Skeletal muscle cell (primary cell): ENCODE data around the gene ACADM.
"Not testable (repeated sequence)": the region's sequence is repeated elsewhere in the genome, so short reads cannot be mapped to it uniquely, and the experiment has no call there.

Experiments used
- DNase-seq: peaks from one replicate; pipeline ENCODE4 v3.0.0-alpha.2; 2010; ENCODE audit warnings: low read depth
- H3K4me3 ChIP-seq: 2 replicates; pipeline ENCODE4 v1.5.1; 2011; ENCODE audit warnings: low read depth, mild to moderate bottlenecking, control low read depth, low read length, moderate library complexity

ACADM gene

GRCh38 chr1:75724472-75725022 lies at the start of gene ACADM:
TSS of gene ACADM (plus strand) at chr1:75724709. CDS start at chr1:75724788, 79 bp downstream.
- H3K4me3 ChIP-seq, result peak within 1 kb of the TSS; percentile 73
- DNase-seq, result peak; percentile 17

DNA sequence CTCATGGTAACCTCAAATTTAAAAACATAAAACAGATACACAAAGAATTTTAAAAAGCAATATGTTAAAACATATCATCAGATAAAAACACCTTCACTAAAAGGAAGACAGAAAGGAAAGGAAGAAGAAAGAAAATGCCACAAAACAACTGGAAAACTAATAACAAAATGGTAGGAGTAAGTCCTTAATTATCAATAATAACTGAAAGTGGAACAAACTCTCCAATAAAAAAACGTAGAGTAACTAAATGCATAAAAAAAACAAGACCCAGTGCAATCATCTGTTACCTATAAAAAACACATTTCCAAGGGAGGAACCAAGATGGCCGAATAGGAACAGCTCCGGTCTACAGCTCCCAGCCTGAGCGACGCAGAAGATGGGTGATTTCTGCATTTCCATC lies 47.1 kb upstream of the ACADM start:
- no peak for DNase-seq
- H3K4me3 ChIP-seq, result no peak overlapping the region

GRCh38 chr1:75677964-75678363 lies 46.5 kb upstream of the ACADM start:
- not testable (repeated sequence) for H3K4me3 ChIP-seq, DNase-seq

DNA sequence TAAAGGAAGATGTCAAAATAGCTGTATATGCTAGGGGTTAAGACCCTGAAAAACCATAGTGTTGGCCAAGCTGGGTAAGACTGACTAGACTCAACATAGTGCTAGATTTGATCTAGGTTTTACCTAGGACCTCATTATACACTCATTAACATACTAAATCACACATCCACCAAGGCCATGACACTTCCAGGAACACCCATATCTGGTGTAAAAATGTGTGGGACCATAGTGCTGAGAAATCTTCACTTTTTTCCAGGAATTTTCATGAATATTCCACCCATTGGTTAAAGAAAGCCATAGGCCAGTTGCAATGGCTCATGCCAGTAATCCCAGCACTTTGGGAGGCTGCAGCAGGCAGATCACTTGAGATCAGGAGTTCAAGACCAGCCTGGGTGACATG lies 34.0 kb upstream of the ACADM start:
- DNase-seq, result no peak
- H3K4me3 ChIP-seq, result no peak overlapping the region

- H3K4me3 ChIP-seq, result no peak overlapping the region
- no peak for DNase-seq
Observed at GRCh38 chr1:75693551-75693950, 31.0 kb upstream of the ACADM start.

- no peak for DNase-seq
- no peak overlapping the region for H3K4me3 ChIP-seq
Observed at GRCh38 chr1:75696000-75696399, 28.5 kb upstream of the ACADM start.

DNA sequence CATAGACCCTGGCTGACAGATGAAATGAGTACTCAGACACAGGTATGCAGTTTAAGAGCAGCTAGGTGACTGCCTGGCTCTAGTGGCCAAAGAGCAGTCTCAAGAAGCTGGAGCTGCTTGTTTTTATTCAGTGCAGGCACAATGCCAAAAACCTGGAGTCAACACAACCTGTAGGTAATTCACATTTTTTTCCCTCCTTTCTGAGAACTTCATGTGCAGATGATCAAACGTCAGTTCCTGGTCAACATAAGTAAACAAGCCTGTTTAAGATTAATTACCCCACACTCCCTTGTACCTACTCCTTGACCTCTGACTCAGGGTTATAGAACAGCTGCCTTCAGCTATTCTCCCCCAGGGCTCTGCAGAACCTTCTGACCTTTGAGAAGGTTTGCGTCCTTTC lies 17.3 kb upstream of the ACADM start:
- no peak for DNase-seq
- H3K4me3 ChIP-seq, result no peak overlapping the region

GRCh38 chr1:75708910-75709309 lies 15.6 kb upstream of the ACADM start:
- no peak for DNase-seq
- no peak overlapping the region for H3K4me3 ChIP-seq

GRCh38 chr1:75710832-75711231 lies 13.7 kb upstream of the ACADM start:
- H3K4me3 ChIP-seq, result no peak overlapping the region
- DNase-seq, result no peak

- no peak for DNase-seq
- no peak overlapping the region for H3K4me3 ChIP-seq
Observed at GRCh38 chr1:75711846-75712245, 12.7 kb upstream of the ACADM start.

- DNase-seq, result no peak
Observed at GRCh38 chr1:75712306-75712705, 12.2 kb upstream of the ACADM start.

GRCh38 chr1:75719810-75720209 lies 4.7 kb upstream of the ACADM start:
- no peak overlapping the region for H3K4me3 ChIP-seq
- no peak for DNase-seq

More at GRCh38 chr1:75712306-75712705, 12.2 kb upstream of the ACADM start:
- no peak overlapping the region for H3K4me3 ChIP-seq

DNA sequence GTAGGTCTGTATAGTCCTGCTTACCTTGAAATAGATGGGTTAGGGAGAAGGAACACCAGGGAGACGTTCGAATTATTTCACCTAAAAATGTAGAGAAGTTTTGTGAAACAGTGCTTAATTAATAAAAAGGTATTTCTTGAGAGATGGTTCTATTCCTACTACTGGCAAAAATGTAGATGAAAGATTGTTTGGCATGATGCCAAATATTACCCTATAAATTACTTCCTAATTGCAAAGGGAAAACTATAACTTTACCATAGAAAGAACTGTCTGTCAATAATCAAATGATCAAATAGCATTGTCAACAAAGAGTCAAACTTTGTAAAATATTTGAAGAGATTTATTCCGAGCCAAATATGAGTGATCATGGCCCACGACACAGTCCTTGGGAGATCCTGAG lies 4.2 kb upstream of the ACADM start:
- H3K4me3 ChIP-seq, result no peak overlapping the region
- no peak for DNase-seq

- no peak overlapping the region for H3K4me3 ChIP-seq
- DNase-seq, result no peak
Observed at GRCh38 chr1:75720820-75721219, 3.7 kb upstream of the ACADM start.

- not testable (repeated sequence) for H3K4me3 ChIP-seq, DNase-seq
Observed at GRCh38 chr1:75722246-75722645, 2.3 kb upstream of the ACADM start.

DNA sequence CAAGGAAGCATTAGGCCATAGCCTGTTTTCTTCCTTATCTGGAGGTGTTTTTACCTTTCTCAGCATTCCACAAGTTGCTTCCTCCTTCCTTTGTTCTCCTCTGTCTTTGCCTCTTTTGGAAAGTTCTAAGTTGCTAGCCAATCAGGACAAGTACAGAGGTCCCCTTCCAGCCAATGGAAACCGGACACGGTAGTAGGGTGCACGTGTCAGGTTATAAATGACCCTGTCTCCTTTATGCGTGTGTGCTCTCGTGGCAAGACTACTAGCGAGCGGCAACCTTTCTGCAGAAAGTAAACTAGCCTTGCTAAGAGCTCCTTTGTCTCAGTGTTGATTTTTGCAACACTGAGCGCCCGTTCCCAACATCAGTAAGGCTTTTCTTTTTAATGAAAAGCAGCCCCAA lies 1.5 kb upstream of the ACADM start:
- H3K4me3 ChIP-seq, result no peak overlapping the region
- DNase-seq, result no peak

DNA sequence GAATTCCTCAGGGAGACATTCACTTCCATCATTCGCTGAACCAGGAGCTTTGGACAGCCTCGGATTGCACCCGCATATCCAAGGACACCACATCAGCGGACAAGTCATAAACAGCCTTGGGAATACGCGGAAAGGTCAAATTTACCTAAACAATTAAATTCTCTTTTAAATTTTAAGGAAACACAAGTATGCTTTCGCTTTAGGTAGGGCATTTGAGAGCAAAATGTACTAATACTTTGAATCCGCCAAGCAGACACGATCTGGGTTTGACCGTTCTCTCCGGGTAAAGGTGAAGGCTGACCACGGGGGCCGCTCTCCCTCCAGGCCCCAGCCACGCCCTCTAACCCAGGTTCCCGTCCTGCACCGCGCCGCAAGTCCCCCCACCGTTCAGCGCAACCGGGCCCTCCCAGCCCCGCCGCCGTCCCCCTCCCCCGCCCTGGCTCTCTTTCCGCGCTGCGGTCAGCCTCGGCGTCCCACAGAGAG lies 479 bp upstream of the ACADM start:
- peak overlapping the region; percentile 73 for H3K4me3 ChIP-seq
- DNase-seq, result peak; percentile 49

GRCh38 chr1:75725266-75725665 lies 757 bp downstream of the ACADM start:
- H3K4me3 ChIP-seq, result peak overlapping the region; percentile 73
- DNase-seq, result no peak

GRCh38 chr1:75725861-75726361 lies 1.4 kb downstream of the ACADM start:
- peak overlapping the region; percentile 73 for H3K4me3 ChIP-seq
- no peak for DNase-seq

DNA sequence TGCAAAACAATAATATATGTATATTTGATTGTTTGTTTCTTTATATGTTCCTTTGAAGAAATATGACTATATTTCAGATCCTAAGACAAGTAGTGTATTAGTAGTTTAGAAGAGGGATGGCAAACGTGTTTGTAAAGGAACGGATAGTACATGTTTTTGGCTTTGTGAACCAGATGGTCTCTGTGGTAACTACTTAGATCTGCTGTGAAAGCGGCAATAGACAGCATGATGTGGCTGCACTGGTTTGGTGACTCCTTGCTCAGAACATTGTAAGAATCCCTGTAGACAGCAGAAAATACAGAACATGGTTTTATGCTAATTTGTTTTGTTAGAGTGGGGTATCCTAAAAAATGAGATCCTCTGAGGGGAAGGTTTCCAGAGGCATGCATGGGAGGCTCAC lies 3.1 kb downstream of the ACADM start:
- no peak for DNase-seq
- no peak overlapping the region for H3K4me3 ChIP-seq

- no peak for DNase-seq
- H3K4me3 ChIP-seq, result no peak overlapping the region
Observed at GRCh38 chr1:75730432-75730831, 5.9 kb downstream of the ACADM start.

- H3K4me3 ChIP-seq, result no peak overlapping the region
- no peak for DNase-seq
Observed at GRCh38 chr1:75731881-75732280, 7.4 kb downstream of the ACADM start.
